B cell (primary cell): ENCODE results near the gene OR9A4. TPM values are rescaled to one million over a fixed set of nuclear protein-coding genes. Genes with fewer than 3 reads are reported as not detected.

Experiments used
- ATAC-seq: fragments of 200-7000 bp; cut with Tn5 transposase; one replicate; pipeline ENCODE4 v1.10.0; 2021; ENCODE audit warnings: low read depth, mild to moderate bottlenecking, moderate number of reproducible peaks, moderate library complexity
- CTCF ChIA-PET: fragments of 350-600 bp; sonication (Branson Sonifier 250); formaldehyde crosslinking; loops from one replicate; lab custom pipeline; 2021; ENCODE audit warnings: antibody characterized with exemption, inconsistent platforms; lab: Charles Lee
- POLR2A ChIA-PET: fragments of 350-600 bp; sonication (Branson Sonifier 250); formaldehyde crosslinking; loops from one replicate; lab custom pipeline; 2021; ENCODE audit warnings: antibody characterized with exemption; lab: Charles Lee
- DNase-seq: peaks from one replicate; pipeline ENCODE4 v3.0.0; 2013
- H2AFZ ChIP-seq: 2 replicates; pipeline ENCODE4 v1.6.1; 2012; ENCODE audit warnings: mild to moderate bottlenecking, low read depth, low read length; ENCODE audit not compliant: insufficient read depth, poor library complexity, severe bottlenecking
- H3K27ac ChIP-seq, 2 donors: 1 replicate in 1 of 2; 2 replicates in 1 of 2; pipeline ENCODE4 v1.5.1; 2012 to 2013; ENCODE audit warnings: low read length in 2 of 2, mild to moderate bottlenecking in 2 of 2, moderate library complexity in 1 of 2
- H3K27me3 ChIP-seq, 4 experiments: fragments of 200-600 bp in 1 of 4; sonication (generic) in 1 of 4; replicated peaks in 1 of 4; 1 replicate in 2 of 4; 2 replicates in 2 of 4; pipeline versions ENCODE4 v1.6.1 to v1.7.0; 2013 to 2016; ENCODE audit warnings: low read length in 3 of 4, mild to moderate bottlenecking in 2 of 4, mixed read lengths in 1 of 4, moderate library complexity in 1 of 4; ENCODE audit not compliant: insufficient read depth in 4 of 4, control insufficient read depth in 3 of 4; ENCODE audit errors: control extremely low read depth in 1 of 4
- H3K36me3 ChIP-seq, 2 experiments: replicated peaks in 1 of 2; 1 replicate in 1 of 2; 2 replicates in 1 of 2; pipeline versions ENCODE4 v1.6.1 to v1.7.1; 2013; ENCODE audit warnings: low read length in 1 of 2; ENCODE audit not compliant: insufficient read depth in 2 of 2, control insufficient read depth in 1 of 2; ENCODE audit errors: control extremely low read depth in 1 of 2, extremely low read depth in 1 of 2
- H3K4me1 ChIP-seq, 2 donors: fragments of 200-600 bp in 1 of 2; sonication (generic) in 1 of 2; 1 replicate in 1 of 2; 2 replicates in 1 of 2; pipeline versions ENCODE4 v1.5.1 to v1.6.1; 2013 to 2017; ENCODE audit warnings: low read length in 2 of 2; ENCODE audit not compliant: control insufficient read depth in 2 of 2, insufficient read depth in 2 of 2
- H3K4me2 ChIP-seq: replicated peaks from 2 replicates; pipeline ENCODE3; 2012; ENCODE audit warnings: mild to moderate bottlenecking, low read depth, low read length; ENCODE audit not compliant: poor library complexity, severe bottlenecking
- H3K4me3 ChIP-seq, 5 experiments: fragments of 200-600 bp in 1 of 5; sonication (generic) in 1 of 5; 1 replicate in 3 of 5; 2 replicates in 2 of 5; pipeline versions ENCODE4 v1.5.1 to v1.7.0; 2011 to 2016; ENCODE audit warnings: low read length in 4 of 5, mild to moderate bottlenecking in 4 of 5, low read depth in 2 of 5, control low read depth in 1 of 5, moderate library complexity in 1 of 5; ENCODE audit not compliant: insufficient read depth in 1 of 5; ENCODE audit errors: control extremely low read depth in 1 of 5, extremely low read depth in 1 of 5
- H3K79me2 ChIP-seq: fragments of 200-600 bp; sonication (generic); one replicate; pipeline ENCODE4 v1.6.0; 2016; ENCODE audit warnings: low read length; ENCODE audit not compliant: control insufficient read depth, insufficient read depth
- H3K9ac ChIP-seq: fragments of 200-600 bp; sonication (generic); 2 replicates; pipeline ENCODE4 v1.6.1; 2017; ENCODE audit warnings: mild to moderate bottlenecking, low read length, moderate library complexity
- H3K9me3 ChIP-seq, 3 donors: one replicate each; pipeline versions ENCODE4 v1.6.1 to v1.7.1; 2013; ENCODE audit warnings: low read length in 2 of 3; ENCODE audit not compliant: control insufficient read depth in 2 of 3, insufficient read depth in 1 of 3; ENCODE audit errors: control extremely low read depth in 1 of 3
- H4K20me1 ChIP-seq: 2 replicates; pipeline ENCODE4 v1.6.0; 2012; ENCODE audit warnings: mild to moderate bottlenecking, low read length; ENCODE audit not compliant: insufficient read depth, control insufficient read depth, poor library complexity, severe bottlenecking
- H3K27ac Mint-ChIP-seq: one replicate; pipeline ENCODE4 v1.8.0; 2021; ENCODE audit warnings: mixed read lengths
- H3K27me3 Mint-ChIP-seq: one replicate; pipeline ENCODE4 v1.8.0; 2021; ENCODE audit warnings: mixed read lengths
- H3K4me1 Mint-ChIP-seq: one replicate; pipeline ENCODE4 v1.8.0; 2021; ENCODE audit warnings: mixed read lengths
- H3K4me3 Mint-ChIP-seq: one replicate; pipeline ENCODE4 v1.8.0; 2021; ENCODE audit warnings: mixed read lengths
- H3K9me3 Mint-ChIP-seq: one replicate; pipeline ENCODE4 v1.8.0; 2022; ENCODE audit warnings: mixed read lengths; ENCODE audit not compliant: insufficient read depth
- CTCF ChIP-seq: fragments of 200-600 bp; IDR thresholded peaks from one replicate; pipeline ENCODE4 v1.8.0; 2022; ENCODE audit warnings: antibody characterized with exemption, mild to moderate bottlenecking
- EZH2 ChIP-seq: IDR thresholded peaks from 2 replicates; pipeline ENCODE4 v1.6.1; 2012; ENCODE audit warnings: borderline replicate concordance, low read depth, mild to moderate bottlenecking, moderate library complexity, low read length; ENCODE audit not compliant: insufficient read depth, poor library complexity, severe bottlenecking
- WGBS: methylation state at CpG from one replicate; pipeline ENCODE4 v1.1.5; 2013; ENCODE audit warnings: missing lambda C conversion rate; ENCODE audit not compliant: insufficient coverage; 5-methylcytosine and 5-hydroxymethylcytosine counted together
- intact Hi-C: fragments of 100-400 bp; cut with micrococcal nuclease; formaldehyde crosslinking; loops from one replicate; pipeline ENCODE4 v1.10.0; 2022
- polyA minus RNA-seq: library from RNA; depleted of rRNA, polyadenylated mRNA; stranded (reverse); fragments of >200 nt; gene quantifications from 2 replicates; pipeline ENCODE4 v1.2.3, GENCODE V29; 2012
- polyA plus RNA-seq: library from polyadenylated mRNA; depleted of rRNA; stranded (reverse); fragments of >200 nt; gene quantifications from 2 replicates; pipeline ENCODE4 v1.2.3, GENCODE V29; 2012
- total RNA-seq, 2 donors: library from RNA; stranded (reverse); fragments of 120-200 nt in 1 of 2; gene quantifications; 1 replicate in 1 of 2; 2 replicates in 1 of 2; pipeline versions ENCODE4 v1.2.3 to v1.2.4, GENCODE V29; 2013 to 2022

The OR9A4 gene
- total RNA-seq = not detected in 2 replicates
- total RNA-seq (2013) = not detected
- polyA plus RNA-seq = not detected in 2 replicates
- not detected in 2 replicates for polyA minus RNA-seq

GRCh38 chr7:141916099-141916498 is at the start of gene OR9A4:
OR9A4 (plus strand) TSS chr7:141916399; CDS start chr7:141918876, 2,477 bp downstream.
- 96% methylated on average over 2 of the region's 3 CpGs for WGBS
- H3K9me3 Mint-ChIP-seq = peaks cover 2% of the 10 kb centered on the region
- H3K4me3 ChIP-seq = no peak within 1 kb of the TSS
- no peaks in the 10 kb centered on the region for H3K27me3 Mint-ChIP-seq
- H3K36me3 ChIP-seq = no peaks in the 10 kb centered on the region
- no peak within 1 kb of the TSS for H3K27ac ChIP-seq
- CTCF ChIA-PET = no interaction called here
- H3K79me2 ChIP-seq = no peaks in the 10 kb centered on the region
- no peak within 1 kb of the TSS for H2AFZ ChIP-seq
- no peak within 1 kb of the TSS for H3K9ac ChIP-seq
- TF ChIP-seq CTCF (no peak), EZH2 (no peak)
- intact Hi-C loops = no loop called here
- no peaks in the 10 kb centered on the region for H3K9me3 ChIP-seq
- no peaks in the 10 kb centered on the region for H4K20me1 ChIP-seq
- H3K4me1 ChIP-seq = no peaks in the 10 kb centered on the region
- no peaks in the 10 kb centered on the region for H3K27me3 ChIP-seq
- no peak within 1 kb of the TSS for H3K4me2 ChIP-seq
- H3K4me3 Mint-ChIP-seq = no peak within 1 kb of the TSS
- POLR2A ChIA-PET = no interaction called here
- H3K27ac Mint-ChIP-seq = no peak within 1 kb of the TSS
- ATAC-seq (no peak), DNase-seq (no peak)
- no peaks in the 10 kb centered on the region for H3K4me1 Mint-ChIP-seq

- Mint-ChIP-seq H3K4me3 (no peak overlapping the region), H3K9me3 (peaks cover 4% of the 10 kb centered on the region), H3K27ac (no peak overlapping the region), H3K27me3 (peaks cover 3% of the 10 kb centered on the region), H3K4me1 (no peaks in the 10 kb centered on the region)
- Histone ChIP-seq H4K20me1 (no peaks in the 10 kb centered on the region), H3K36me3 (no peaks in the 10 kb centered on the region), H3K79me2 (no peaks in the 10 kb centered on the region), H3K9ac (no peak overlapping the region), H3K4me1 (no peaks in the 10 kb centered on the region), H3K4me2 (no peak overlapping the region), H3K9me3 (no peaks in the 10 kb centered on the region), H3K4me3 (no peak overlapping the region), H3K27ac (no peak overlapping the region), H3K27me3 (no peaks in the 10 kb centered on the region), H2AFZ (no peak overlapping the region)
- WGBS = 90% methylated on average over 1 of the region's 2 CpGs
- POLR2A ChIA-PET = no interaction called here
- intact Hi-C loops = no loop called here
- DNase-seq (no peak), ATAC-seq (no peak)
- CTCF ChIA-PET = no interaction called here
- TF ChIP-seq EZH2 (no peak), CTCF (no peak)
These were observed 49.2 kb upstream of the OR9A4 start for GRCh38 chr7:141866974-141867373.
